SK-N-SH (cell line): ENCODE measurements around the gene EPOP. TPM values are rescaled to one million over a fixed set of nuclear protein-coding genes. Genes with fewer than 3 reads are reported as not detected.
A peak's percentile ranks its signal among the peaks of the same experiment; 100 is the strongest.

Experiments used
- CTCF ChIA-PET: fragments of 300-600, 350-600 bp; formaldehyde crosslinking; extraction: SDS; loops from one replicate; lab custom pipeline; 2021; lab: Yijun Ruan, JAX
- POLR2A ChIA-PET: fragments of 350-600 bp; sonication (Branson Sonifier 250); formaldehyde crosslinking; extraction: SDS; loops from one replicate; lab custom pipeline; 2020; ENCODE audit warnings: antibody characterized with exemption, inconsistent platforms; lab: Yijun Ruan, JAX
- DNase-seq: peaks from one replicate; pipeline ENCODE4 v3.0.0; 2012
- H2AFZ ChIP-seq: fragments of 200-600 bp; sonication (generic); 2 replicates; pipeline ENCODE4 v1.8.1; 2016; ENCODE audit warnings: antibody characterized with exemption, mild to moderate bottlenecking, low read depth
- H3F3A ChIP-seq: fragments of 200-600 bp; sonication (generic); replicated peaks from 2 replicates; pipeline ENCODE3; 2016; ENCODE audit warnings: antibody characterized with exemption, mild to moderate bottlenecking; ENCODE audit not compliant: insufficient read depth
- H3K27ac ChIP-seq, 2 experiments: fragments of 200-500 bp in 1 of 2; fragments of 200-600 bp in 1 of 2; sonication (Bioruptor generic) in 1 of 2; sonication (generic), shearing (Covaris generic) in 1 of 2; 2 replicates each; pipeline versions ENCODE4 v1.5.1 to v1.6.1; 2014 to 2016; ENCODE audit warnings: low read depth in 2 of 2, inconsistent platforms in 1 of 2, low read length in 1 of 2, mild to moderate bottlenecking in 1 of 2, mixed read lengths in 1 of 2
- H3K27me3 ChIP-seq: fragments of 200-600 bp; sonication (generic), shearing (Covaris generic); 2 replicates; pipeline ENCODE4 v1.6.1; 2016; ENCODE audit warnings: mixed run types; ENCODE audit not compliant: insufficient read depth
- H3K36me3 ChIP-seq, 2 experiments: fragments of 200-500 bp in 1 of 2; fragments of 200-600 bp in 1 of 2; sonication (Bioruptor generic) in 1 of 2; sonication (generic) in 1 of 2; replicated peaks in 1 of 2; 2 replicates each; pipeline versions ENCODE3 to v1.5.1; 2014 to 2016; ENCODE audit warnings: low read length in 1 of 2, mild to moderate bottlenecking in 1 of 2; ENCODE audit not compliant: insufficient read depth in 2 of 2, control insufficient read depth in 1 of 2
- H3K4me1 ChIP-seq, 2 experiments: fragments of 200-500 bp in 1 of 2; fragments of 200-600 bp in 1 of 2; sonication (Bioruptor generic) in 1 of 2; sonication (generic), shearing (Covaris generic) in 1 of 2; 2 replicates each; pipeline versions ENCODE4 v1.5.1 to v1.6.1; 2014 to 2016; ENCODE audit warnings: low read depth in 1 of 2, low read length in 1 of 2, mixed run types in 1 of 2; ENCODE audit not compliant: insufficient read depth in 2 of 2, control insufficient read depth in 1 of 2
- H3K4me2 ChIP-seq: fragments of 200-600 bp; sonication (generic), shearing (Covaris generic); 2 replicates; pipeline ENCODE4 v1.6.1; 2017; ENCODE audit warnings: mixed run types
- H3K4me3 ChIP-seq, 2 experiments: fragments of 200-500 bp in 1 of 2; fragments of 200-600 bp in 1 of 2; sonication (Bioruptor generic) in 1 of 2; sonication (generic), shearing (Covaris generic) in 1 of 2; 2 replicates each; pipeline versions ENCODE4 v1.5.1 to v1.8.1; 2014 to 2016; ENCODE audit warnings: low read depth in 2 of 2, inconsistent platforms in 1 of 2, low read length in 1 of 2, mild to moderate bottlenecking in 1 of 2, mixed read lengths in 1 of 2, moderate library complexity in 1 of 2
- H3K79me2 ChIP-seq: fragments of 200-600 bp; sonication (generic); 2 replicates; pipeline ENCODE4 v1.8.1; 2017; ENCODE audit warnings: mild to moderate bottlenecking; ENCODE audit not compliant: insufficient read depth
- H3K9ac ChIP-seq: fragments of 200-600 bp; sonication (generic); 2 replicates; pipeline ENCODE4 v1.6.1; 2017; ENCODE audit warnings: mixed run types
- H3K9me2 ChIP-seq: fragments of 200-600 bp; sonication (generic); 2 replicates; pipeline ENCODE4 v1.6.1; 2017; ENCODE audit warnings: mixed run types
- H3K9me3 ChIP-seq: fragments of 200-600 bp; sonication (generic); 2 replicates; pipeline ENCODE4 v1.6.1; 2017; ENCODE audit warnings: mixed run types, mild to moderate bottlenecking, moderate library complexity
- H4K20me1 ChIP-seq: fragments of 200-600 bp; sonication (generic); 2 replicates; pipeline ENCODE4 v1.6.1; 2017; ENCODE audit warnings: mild to moderate bottlenecking, mixed run types; ENCODE audit not compliant: insufficient read depth
- CHD2 ChIP-seq: fragments of 150-350 bp; IDR thresholded peaks from 2 replicates; pipeline ENCODE4 v1.6.1; 2018; ENCODE audit warnings: low read length; ENCODE audit not compliant: partially characterized antibody
- FOXJ3 ChIP-seq: sonication (generic); formaldehyde crosslinking; IDR thresholded peaks from 2 replicates; pipeline ENCODE4 v1.5.1; 2020; ENCODE audit warnings: mild to moderate bottlenecking, missing genetic modification reagents
- GATA2 ChIP-seq: sonication (generic); formaldehyde crosslinking; IDR thresholded peaks from 2 replicates; pipeline ENCODE4 v1.5.0; 2020; ENCODE audit warnings: mild to moderate bottlenecking, missing genetic modification reagents
- IRF3 ChIP-seq: fragments of 150-350 bp; IDR thresholded peaks from 2 replicates; pipeline ENCODE4 v1.6.1; 2016; ENCODE audit warnings: mild to moderate bottlenecking, low read depth, low read length
- JUND ChIP-seq: IDR thresholded peaks from 2 replicates; pipeline ENCODE4 v1.4.0; 2012
- MEF2A ChIP-seq: IDR thresholded peaks from 2 replicates; pipeline ENCODE4 v1.4.0; 2012; ENCODE audit warnings: low read depth, borderline replicate concordance
- MXI1 ChIP-seq: IDR thresholded peaks from 2 replicates; pipeline ENCODE4 v1.6.1; 2012; ENCODE audit warnings: mild to moderate bottlenecking, low read depth, low read length, improper control_type of control experiment
- POLR2AphosphoS5 ChIP-seq: IDR thresholded peaks from 2 replicates; pipeline ENCODE4 v1.6.1; 2012; ENCODE audit warnings: low read depth, low read length
- RFX5 ChIP-seq: IDR thresholded peaks from 2 replicates; pipeline ENCODE4 v1.6.1; 2012; ENCODE audit warnings: mild to moderate bottlenecking, improper control_type of control experiment, low read length
- TAF1 ChIP-seq: IDR thresholded peaks from 2 replicates; pipeline ENCODE4 v1.6.1; 2012; ENCODE audit warnings: low read depth, mild to moderate bottlenecking, low read length, moderate library complexity, borderline replicate concordance
- WGBS: methylation state at CpG from one replicate; pipeline ENCODE4 v1.1.6; 2017; ENCODE audit warnings: low lambda C conversion rate; 5-methylcytosine and 5-hydroxymethylcytosine counted together
- polyA plus RNA-seq, 3 experiments: library from polyadenylated mRNA; depleted of rRNA; stranded (reverse); fragments of >200 nt; gene quantifications; 2 replicates each; pipeline ENCODE4 v1.2.3, GENCODE V29; 2012
- TF ChIP-seq, protein P1 (sequence below): IDR thresholded peaks from 2 replicates; pipeline ENCODE4 v1.4.0; 2012; ENCODE audit warnings: low read depth, borderline replicate concordance

EPOP gene
- polyA plus RNA-seq, 1 of the 3 experiments (the other 2 are of a cell fraction) = 3.1 TPM

- Histone ChIP-seq H3K9me3 (no peaks in the 10 kb centered on the region), H3K4me1 (no peaks in the 10 kb centered on the region), H3K4me2 (no peak overlapping the region), H3K36me3 (no peaks in the 10 kb centered on the region), H3K9me2 (no peaks in the 10 kb centered on the region), H3K27me3 (no peaks in the 10 kb centered on the region), H3K27ac (no peak overlapping the region), H4K20me1 (no peaks in the 10 kb centered on the region), H2AFZ (no peak overlapping the region), H3K4me3 (no peak overlapping the region), H3K79me2 (no peaks in the 10 kb centered on the region), H3K9ac (no peak overlapping the region), H3F3A (no peaks in the 10 kb centered on the region)
- ChIA-PET CTCF (no interaction called here), POLR2A (no interaction called here)
- 65% methylated on average over 6 of the region's 6 CpGs for WGBS
- no peak for DNase-seq
- TF ChIP-seq FOXJ3 (no peak), TAF1 (no peak), IRF3 (no peak), POLR2AphosphoS5 (no peak), MXI1 (no peak), GATA2 (CRISPR knock-in tag) (no peak), RFX5 (no peak), MEF2A (no peak), CHD2 (no peak)
- TF ChIP-seq, protein P1, sequence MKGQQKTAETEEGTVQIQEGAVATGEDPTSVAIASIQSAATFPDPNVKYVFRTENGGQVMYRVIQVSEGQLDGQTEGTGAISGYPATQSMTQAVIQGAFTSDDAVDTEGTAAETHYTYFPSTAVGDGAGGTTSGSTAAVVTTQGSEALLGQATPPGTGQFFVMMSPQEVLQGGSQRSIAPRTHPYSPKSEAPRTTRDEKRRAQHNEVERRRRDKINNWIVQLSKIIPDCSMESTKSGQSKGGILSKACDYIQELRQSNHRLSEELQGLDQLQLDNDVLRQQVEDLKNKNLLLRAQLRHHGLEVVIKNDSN = no peak
Measured at GRCh38 chr17:38632334-38632733, 42.4 kb downstream of the EPOP start.

- POLR2A ChIA-PET = no interaction called here
- Histone ChIP-seq H3K79me2 (no peaks in the 10 kb centered on the region), H3K9me3 (no peaks in the 10 kb centered on the region), H3K4me2 (no peak overlapping the region), H3F3A (no peaks in the 10 kb centered on the region), H4K20me1 (no peaks in the 10 kb centered on the region), H3K27me3 (no peaks in the 10 kb centered on the region; the same call in 1 of the 2 replicates), H3K4me1 (no peaks in the 10 kb centered on the region), H3K36me3 (no peaks in the 10 kb centered on the region), H2AFZ (no peak overlapping the region), H3K27ac (no peak overlapping the region), H3K4me3 (no peak overlapping the region), H3K9me2 (no peaks in the 10 kb centered on the region), H3K9ac (no peak overlapping the region)
- CTCF ChIA-PET = interaction anchor here (1.3 to 2.1 kb wide), 3 partner anchors 22 to 39 kb away, joined by 3 to 6 read pairs (median 6); partner anchors contain the start of gene SRCIN1
- TF ChIP-seq JUND = no peak
- TF ChIP-seq, protein P1 = peak; percentile 50; the same call in 1 of the 2 replicates
- WGBS = 69% methylated on average over 3 of the region's 3 CpGs
- peak; percentile 58 for DNase-seq
Measured at GRCh38 chr17:38628441-38628840, 46.3 kb downstream of the EPOP start.
